HepG2 (cell line): ENCODE measurements around the gene MRPL54. TPM values are rescaled to one million over a fixed set of nuclear protein-coding genes. Genes with fewer than 3 reads are reported as not detected.

ENCODE experiments used
- ATAC-seq: fragments of 200-7000 bp; cut with Tn5 transposase; 3 replicates; pipeline ENCODE4 v1.9.1; 2020; ENCODE audit warnings: mild to moderate bottlenecking, moderate library complexity
- BruUV-seq: library from RNA; stranded (reverse); fragments of 400-500 nt; replicated peaks from 2 replicates; lab custom pipeline; 2021; lab: Mats Ljungman, UMichigan
- CTCF ChIA-PET: fragments of 300-600 bp; formaldehyde crosslinking; extraction: SDS; loops from one replicate; lab custom pipeline; 2021; ENCODE audit warnings: low total read pairs, inconsistent platforms, low intra/inter-chr PET ratio; lab: Yijun Ruan, JAX
- POLR2A ChIA-PET: fragments of 350-600 bp; sonication (Branson Sonifier 250); formaldehyde crosslinking; loops from one replicate; lab custom pipeline; 2020; ENCODE audit warnings: antibody characterized with exemption, inconsistent platforms; lab: Yijun Ruan, JAX
- DNase-seq: peaks from one replicate; pipeline ENCODE4 v3.0.0-alpha.2; 2015; ENCODE audit warnings: low spot score
- FAIRE-seq: peaks from 3 replicates; lab custom pipeline; 2011; peaks lifted over from hg19 to GRCh38; lab: Jason Lieb, UNC
- H2AFZ ChIP-seq: one replicate; pipeline ENCODE4 v1.6.1; 2011; ENCODE audit warnings: low read length, inconsistent platforms
- H3K27ac ChIP-seq: fragments of 300-600 bp; 3 replicates; pipeline ENCODE4 v1.8.0; 2011; ENCODE audit warnings: mixed run types, mild to moderate bottlenecking, mixed read lengths, low read length, inconsistent platforms; ENCODE audit not compliant: insufficient read depth; ENCODE audit errors: extremely low read length
- H3K27me3 ChIP-seq, 2 experiments: fragments of 200-600 bp in 1 of 2; 2 replicates in 1 of 2; 3 replicates in 1 of 2; pipeline versions ENCODE4 v1.6.0 to v1.8.0; 2011; ENCODE audit warnings: low read length in 2 of 2, mild to moderate bottlenecking in 2 of 2, moderate library complexity in 2 of 2, inconsistent platforms in 1 of 2; ENCODE audit not compliant: insufficient read depth in 2 of 2, control insufficient read depth in 1 of 2
- H3K36me3 ChIP-seq, 2 experiments: fragments of 200-600 bp in 1 of 2; replicated peaks in 1 of 2; 2 replicates in 1 of 2; 3 replicates in 1 of 2; pipeline versions ENCODE4 v1.5.1 to v1.8.0; 2011; ENCODE audit warnings: low read length in 2 of 2, inconsistent platforms in 1 of 2; ENCODE audit not compliant: insufficient read depth in 2 of 2, control insufficient read depth in 1 of 2
- H3K4me1 ChIP-seq: 2 replicates; pipeline ENCODE4 v1.5.1; 2012; ENCODE audit warnings: low read length, inconsistent platforms; ENCODE audit not compliant: insufficient read depth
- H3K4me2 ChIP-seq: 2 replicates; pipeline ENCODE4 v1.6.0; 2011; ENCODE audit warnings: low read depth, low read length, inconsistent platforms
- H3K4me3 ChIP-seq, 3 experiments: fragments of 200-600 bp in 1 of 3; sonication (generic), shearing (Covaris generic) in 1 of 3; replicated peaks in 1 of 3; 2 replicates each; pipeline ENCODE4 v1.5.1; 2011 to 2016; ENCODE audit warnings: low read length in 3 of 3, inconsistent platforms in 2 of 3, low read depth in 2 of 3, mild to moderate bottlenecking in 2 of 3, control low read depth in 1 of 3, mixed read lengths in 1 of 3; ENCODE audit not compliant: insufficient read depth in 1 of 3
- H3K79me2 ChIP-seq: one replicate; pipeline ENCODE4 v1.6.1; 2011; ENCODE audit warnings: low read length, inconsistent platforms; ENCODE audit not compliant: insufficient read depth
- H3K9ac ChIP-seq: 2 replicates; pipeline ENCODE4 v1.6.0; 2011; ENCODE audit warnings: mild to moderate bottlenecking, low read depth, low read length, inconsistent platforms; ENCODE audit not compliant: insufficient read depth
- H3K9me3 ChIP-seq: 2 replicates; pipeline ENCODE4 v1.5.1; 2012; ENCODE audit warnings: mild to moderate bottlenecking, low read length
- H4K20me1 ChIP-seq: 2 replicates; pipeline ENCODE4 v1.6.0; 2011; ENCODE audit warnings: inconsistent platforms, mild to moderate bottlenecking, low read length, moderate library complexity; ENCODE audit not compliant: insufficient read depth
- ATM ChIP-seq: fragments of 450-650 bp; IDR thresholded peaks from 2 replicates; pipeline ENCODE4 v1.7.1; 2017; ENCODE audit warnings: mild to moderate bottlenecking, borderline replicate concordance
- KAT8 ChIP-seq: IDR thresholded peaks from 2 replicates; pipeline ENCODE4 v1.6.1; 2016; ENCODE audit warnings: missing genetic modification reagents, missing compliant biosample characterization
- KDM1A ChIP-seq: IDR thresholded peaks from 2 replicates; pipeline ENCODE4 v1.6.1; 2016; ENCODE audit warnings: missing compliant biosample characterization
- ZFP36 ChIP-seq: fragments of 150-350 bp; IDR thresholded peaks from 2 replicates; pipeline ENCODE4 v1.6.1; 2018; ENCODE audit warnings: borderline replicate concordance, low read length, low read depth; ENCODE audit not compliant: partially characterized antibody
- WGBS: methylation state at CpG from one replicate; pipeline ENCODE4 v1.1.6; 2017; ENCODE audit warnings: low lambda C conversion rate; 5-methylcytosine and 5-hydroxymethylcytosine counted together
- in situ Hi-C: cut with HindIII; loops from 2 replicates; pipeline ENCODE4 v1.10.0; 2017; ENCODE audit warnings: low pct_unique_long_range_greater_than_20kb; ENCODE audit not compliant: extremely low pct_ligation_motif_present
- intact Hi-C: fragments of 100-400 bp; cut with micrococcal nuclease; formaldehyde crosslinking; loops from one replicate; pipeline ENCODE4 v1.10.0; 2022; ENCODE audit not compliant: unreplicated experiment
- polyA plus RNA-seq, 8 experiments: library from polyadenylated mRNA; depleted of rRNA in 3 of 8; stranded (reverse) in 7 of 8; unstranded in 1 of 8; fragments of >200 nt; fragmentation: Illumina TruSeq in 4 of 8; extraction: Trizol in 4 of 8; gene quantifications; 2 replicates each; pipeline versions ENCODE4 v1.2.1 to v1.2.3, GENCODE V29; 2011 to 2016; ENCODE audit warnings: low read depth in 4 of 8, missing spikeins in 1 of 8, mixed read lengths in 1 of 8; ENCODE audit not compliant: insufficient read depth in 1 of 8
- total RNA-seq, 5 experiments: library from RNA; depleted of rRNA; stranded (reverse); fragments of >200 nt; fragmentation: Illumina TruSeq; extraction: Trizol; gene quantifications; 2 replicates each; pipeline ENCODE4 v1.2.3, GENCODE V29; 2016; ENCODE audit warnings: low read depth in 1 of 5

MRPL54 gene
- total and polyA plus RNA-seq, 2 of the 13 experiments (the other 11 are each of a cell fraction or from before 2014, with no cell fraction given) = 36.8 to 66.9 TPM

GRCh38 chr19:3776479-3777040 lies 14.1 kb downstream of the MRPL54 start:
- peaks cover 0 to 19% of the 10 kb centered on the region in 2 experiments; a peak in 3 of 5 replicates for H3K27me3 ChIP-seq

GRCh38 chr19:3778104-3778867 lies 15.8 kb downstream of the MRPL54 start:
- intact Hi-C loops = no loop called here
- DNase-seq (no peak), ATAC-seq (no peak), FAIRE-seq (no peak)
- Histone ChIP-seq H4K20me1 (no peaks in the 10 kb centered on the region), H3K79me2 (no peaks in the 10 kb centered on the region), H2AFZ (no peak overlapping the region), H3K9me3 (peaks cover 18% of the 10 kb centered on the region), H3K4me2 (0 out of 2 replicates have a peak overlapping the region, but pooled peaks have one; percentile 18), H3K27ac (no peak overlapping the region), H3K4me1 (no peaks in the 10 kb centered on the region), H3K27me3 (peaks cover 0 to 19% of the 10 kb centered on the region in 2 experiments; a peak in 3 of 5 replicates), H3K4me3 (no peak overlapping the region), H3K9ac (no peak overlapping the region), H3K36me3 (no peaks in the 10 kb centered on the region)
- 46% methylated on average over 10 of the region's 37 CpGs for WGBS
- CTCF ChIA-PET = no interaction called here
- in situ Hi-C loops = no loop called here
- POLR2A ChIA-PET = interaction anchor here (2.1 kb wide), 1 partner anchor 16 kb away, joined by 6 read pairs; the partner anchor contains the start of gene MRPL54
- TF ChIP-seq KAT8 (no peak), ZFP36 (peak; percentile 77)
- TF ChIP-seq, all 625 proteins: peak for 1
- no TSS peak for BruUV-seq

More at GRCh38 chr19:3776479-3777040, 14.1 kb downstream of the MRPL54 start:
- no TSS peak for BruUV-seq
- H3K4me3 ChIP-seq = no peak overlapping the region
- H3K9me3 ChIP-seq = peaks cover 8% of the 10 kb centered on the region
- 7% methylated on average over 1 of the region's 1 CpG for WGBS
- no peaks in the 10 kb centered on the region for H4K20me1 ChIP-seq
- H3K4me1 ChIP-seq = no peaks in the 10 kb centered on the region
- no peak overlapping the region for H3K27ac ChIP-seq
- in situ Hi-C loops = no loop called here
- intact Hi-C loops = no loop called here
- POLR2A ChIA-PET = no interaction called here
- no peak for TF ChIP-seq KDM1A (CRISPR knock-in tag)
- TF ChIP-seq ATM = 0 out of 2 replicates have a peak, but pooled peaks have one; percentile 62
- CTCF ChIA-PET = no interaction called here
- H3K79me2 ChIP-seq = no peaks in the 10 kb centered on the region
- no peak overlapping the region for H2AFZ ChIP-seq
- H3K9ac ChIP-seq = no peak overlapping the region
- no peak overlapping the region for H3K4me2 ChIP-seq
- DNase-seq (no peak), FAIRE-seq (no peak), ATAC-seq (no peak)
- H3K36me3 ChIP-seq = no peaks in the 10 kb centered on the region
